B cell (primary cell): Measurements from ENCODE around the gene FLNB. TPM values are rescaled to one million over a fixed set of nuclear protein-coding genes. Genes with fewer than 3 reads are reported as not detected.

Experiments used
- ATAC-seq: fragments of 200-7000 bp; cut with Tn5 transposase; one replicate; pipeline ENCODE4 v1.10.0; 2021; ENCODE audit warnings: low read depth, mild to moderate bottlenecking, moderate number of reproducible peaks, moderate library complexity
- CTCF ChIA-PET: fragments of 350-600 bp; sonication (Branson Sonifier 250); formaldehyde crosslinking; loops from one replicate; lab custom pipeline; 2021; ENCODE audit warnings: antibody characterized with exemption, inconsistent platforms; lab: Charles Lee
- POLR2A ChIA-PET: fragments of 350-600 bp; sonication (Branson Sonifier 250); formaldehyde crosslinking; loops from one replicate; lab custom pipeline; 2021; ENCODE audit warnings: antibody characterized with exemption; lab: Charles Lee
- DNase-seq: peaks from one replicate; pipeline ENCODE4 v3.0.0; 2013
- H2AFZ ChIP-seq: 2 replicates; pipeline ENCODE4 v1.6.1; 2012; ENCODE audit warnings: mild to moderate bottlenecking, low read depth, low read length; ENCODE audit not compliant: insufficient read depth, poor library complexity, severe bottlenecking
- H3K27ac ChIP-seq, 2 donors: 1 replicate in 1 of 2; 2 replicates in 1 of 2; pipeline ENCODE4 v1.5.1; 2012 to 2013; ENCODE audit warnings: low read length in 2 of 2, mild to moderate bottlenecking in 2 of 2, moderate library complexity in 1 of 2
- H3K27me3 ChIP-seq, 4 experiments: fragments of 200-600 bp in 1 of 4; sonication (generic) in 1 of 4; replicated peaks in 1 of 4; 1 replicate in 2 of 4; 2 replicates in 2 of 4; pipeline versions ENCODE4 v1.6.1 to v1.7.0; 2013 to 2016; ENCODE audit warnings: low read length in 3 of 4, mild to moderate bottlenecking in 2 of 4, mixed read lengths in 1 of 4, moderate library complexity in 1 of 4; ENCODE audit not compliant: insufficient read depth in 4 of 4, control insufficient read depth in 3 of 4; ENCODE audit errors: control extremely low read depth in 1 of 4
- H3K36me3 ChIP-seq, 2 experiments: replicated peaks in 1 of 2; 1 replicate in 1 of 2; 2 replicates in 1 of 2; pipeline versions ENCODE4 v1.6.1 to v1.7.1; 2013; ENCODE audit warnings: low read length in 1 of 2; ENCODE audit not compliant: insufficient read depth in 2 of 2, control insufficient read depth in 1 of 2; ENCODE audit errors: control extremely low read depth in 1 of 2, extremely low read depth in 1 of 2
- H3K4me1 ChIP-seq, 2 donors: fragments of 200-600 bp in 1 of 2; sonication (generic) in 1 of 2; 1 replicate in 1 of 2; 2 replicates in 1 of 2; pipeline versions ENCODE4 v1.5.1 to v1.6.1; 2013 to 2017; ENCODE audit warnings: low read length in 2 of 2; ENCODE audit not compliant: control insufficient read depth in 2 of 2, insufficient read depth in 2 of 2
- H3K4me2 ChIP-seq: replicated peaks from 2 replicates; pipeline ENCODE3; 2012; ENCODE audit warnings: mild to moderate bottlenecking, low read depth, low read length; ENCODE audit not compliant: poor library complexity, severe bottlenecking
- H3K4me3 ChIP-seq, 5 experiments: fragments of 200-600 bp in 1 of 5; sonication (generic) in 1 of 5; 1 replicate in 3 of 5; 2 replicates in 2 of 5; pipeline versions ENCODE4 v1.5.1 to v1.7.0; 2011 to 2016; ENCODE audit warnings: low read length in 4 of 5, mild to moderate bottlenecking in 4 of 5, low read depth in 2 of 5, control low read depth in 1 of 5, moderate library complexity in 1 of 5; ENCODE audit not compliant: insufficient read depth in 1 of 5; ENCODE audit errors: control extremely low read depth in 1 of 5, extremely low read depth in 1 of 5
- H3K79me2 ChIP-seq: fragments of 200-600 bp; sonication (generic); one replicate; pipeline ENCODE4 v1.6.0; 2016; ENCODE audit warnings: low read length; ENCODE audit not compliant: control insufficient read depth, insufficient read depth
- H3K9ac ChIP-seq: fragments of 200-600 bp; sonication (generic); 2 replicates; pipeline ENCODE4 v1.6.1; 2017; ENCODE audit warnings: mild to moderate bottlenecking, low read length, moderate library complexity
- H3K9me3 ChIP-seq, 3 donors: one replicate each; pipeline versions ENCODE4 v1.6.1 to v1.7.1; 2013; ENCODE audit warnings: low read length in 2 of 3; ENCODE audit not compliant: control insufficient read depth in 2 of 3, insufficient read depth in 1 of 3; ENCODE audit errors: control extremely low read depth in 1 of 3
- H4K20me1 ChIP-seq: 2 replicates; pipeline ENCODE4 v1.6.0; 2012; ENCODE audit warnings: mild to moderate bottlenecking, low read length; ENCODE audit not compliant: insufficient read depth, control insufficient read depth, poor library complexity, severe bottlenecking
- H3K27ac Mint-ChIP-seq: one replicate; pipeline ENCODE4 v1.8.0; 2021; ENCODE audit warnings: mixed read lengths
- H3K27me3 Mint-ChIP-seq: one replicate; pipeline ENCODE4 v1.8.0; 2021; ENCODE audit warnings: mixed read lengths
- H3K4me1 Mint-ChIP-seq: one replicate; pipeline ENCODE4 v1.8.0; 2021; ENCODE audit warnings: mixed read lengths
- H3K4me3 Mint-ChIP-seq: one replicate; pipeline ENCODE4 v1.8.0; 2021; ENCODE audit warnings: mixed read lengths
- H3K9me3 Mint-ChIP-seq: one replicate; pipeline ENCODE4 v1.8.0; 2022; ENCODE audit warnings: mixed read lengths; ENCODE audit not compliant: insufficient read depth
- EZH2 ChIP-seq: IDR thresholded peaks from 2 replicates; pipeline ENCODE4 v1.6.1; 2012; ENCODE audit warnings: borderline replicate concordance, low read depth, mild to moderate bottlenecking, moderate library complexity, low read length; ENCODE audit not compliant: insufficient read depth, poor library complexity, severe bottlenecking
- WGBS: methylation state at CpG from one replicate; pipeline ENCODE4 v1.1.5; 2013; ENCODE audit warnings: missing lambda C conversion rate; ENCODE audit not compliant: insufficient coverage; 5-methylcytosine and 5-hydroxymethylcytosine counted together
- intact Hi-C: fragments of 100-400 bp; cut with micrococcal nuclease; formaldehyde crosslinking; loops from one replicate; pipeline ENCODE4 v1.10.0; 2022
- polyA plus RNA-seq: library from polyadenylated mRNA; depleted of rRNA; stranded (reverse); fragments of >200 nt; gene quantifications from 2 replicates; pipeline ENCODE4 v1.2.3, GENCODE V29; 2012
- total RNA-seq, 2 donors: library from RNA; stranded (reverse); fragments of 120-200 nt in 1 of 2; gene quantifications; 1 replicate in 1 of 2; 2 replicates in 1 of 2; pipeline versions ENCODE4 v1.2.3 to v1.2.4, GENCODE V29; 2013 to 2022
- TF ChIP-seq, protein P1 (sequence below): fragments of 200-600 bp; IDR thresholded peaks from one replicate; pipeline ENCODE4 v1.8.0; 2022; ENCODE audit warnings: antibody characterized with exemption, mild to moderate bottlenecking

The FLNB gene
- total and polyA plus RNA-seq, 2 donors (not counting 1 experiment from before 2014, with no cell fraction given), result 25.5 to 28.3 TPM

DNA sequence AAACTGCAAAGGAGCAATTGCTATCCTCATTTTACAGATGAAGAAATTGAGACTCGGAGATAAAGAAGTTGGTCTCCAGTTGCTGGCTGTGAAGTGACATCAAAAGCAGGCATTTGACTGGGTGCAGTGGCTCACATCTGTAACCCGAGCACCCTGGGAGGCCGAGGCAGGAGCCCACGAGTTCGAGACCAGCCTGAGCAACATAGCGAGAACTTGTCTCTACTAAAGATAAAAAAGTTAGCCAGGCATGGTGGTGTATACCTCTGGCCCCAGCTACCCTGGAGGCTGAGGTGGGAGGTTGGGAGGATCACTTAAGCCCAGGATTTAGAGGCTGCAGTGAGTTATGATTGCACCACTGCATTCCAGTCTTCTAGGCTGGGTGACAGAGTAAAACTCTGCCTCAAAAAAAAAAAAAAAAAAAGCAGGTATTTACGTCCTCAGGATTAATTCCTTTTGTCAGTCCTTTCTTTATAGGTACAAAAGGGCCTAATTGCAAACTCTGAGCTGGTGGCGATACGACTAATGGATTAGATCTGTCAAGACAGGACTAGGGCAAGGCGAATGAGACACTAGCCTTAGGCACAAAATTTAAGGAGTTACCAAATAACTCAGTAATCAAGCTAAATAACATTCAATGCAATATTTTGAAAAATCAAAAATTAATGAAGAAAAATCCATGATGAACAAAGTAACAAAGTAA is 208.4 kb downstream of the FLNB start:
- H3K4me1 ChIP-seq, result peaks cover 52 to 58% of the 10 kb centered on the region in 2 donors
- peaks cover 49% of the 10 kb centered on the region for H3K4me1 Mint-ChIP-seq
- ATAC-seq (no peak), DNase-seq (no peak)
- whole genome bisulfite sequencing, result 88% methylated on average over 6 of the region's 10 CpGs
- H3K79me2 ChIP-seq, result no peaks in the 10 kb centered on the region
- ChIA-PET CTCF (interaction anchor here (0.7 to 12.6 kb wide), 26 partner anchors 8 to 848 kb away, joined by 3 to 336 read pairs (median 6); partner anchors contain the start of genes ABHD6, FLNB, HTD2 and RPP14), POLR2A (interaction anchor here (0.7 to 3.9 kb wide), 8 partner anchors 13 to 90 kb away, joined by 3 to 23 read pairs (median 7); partner anchors contain the start of genes ABHD6 and HTD2)
- no peak overlapping the region for H2AFZ ChIP-seq
- no peak for TF ChIP-seq EZH2
- TF ChIP-seq, protein P1, sequence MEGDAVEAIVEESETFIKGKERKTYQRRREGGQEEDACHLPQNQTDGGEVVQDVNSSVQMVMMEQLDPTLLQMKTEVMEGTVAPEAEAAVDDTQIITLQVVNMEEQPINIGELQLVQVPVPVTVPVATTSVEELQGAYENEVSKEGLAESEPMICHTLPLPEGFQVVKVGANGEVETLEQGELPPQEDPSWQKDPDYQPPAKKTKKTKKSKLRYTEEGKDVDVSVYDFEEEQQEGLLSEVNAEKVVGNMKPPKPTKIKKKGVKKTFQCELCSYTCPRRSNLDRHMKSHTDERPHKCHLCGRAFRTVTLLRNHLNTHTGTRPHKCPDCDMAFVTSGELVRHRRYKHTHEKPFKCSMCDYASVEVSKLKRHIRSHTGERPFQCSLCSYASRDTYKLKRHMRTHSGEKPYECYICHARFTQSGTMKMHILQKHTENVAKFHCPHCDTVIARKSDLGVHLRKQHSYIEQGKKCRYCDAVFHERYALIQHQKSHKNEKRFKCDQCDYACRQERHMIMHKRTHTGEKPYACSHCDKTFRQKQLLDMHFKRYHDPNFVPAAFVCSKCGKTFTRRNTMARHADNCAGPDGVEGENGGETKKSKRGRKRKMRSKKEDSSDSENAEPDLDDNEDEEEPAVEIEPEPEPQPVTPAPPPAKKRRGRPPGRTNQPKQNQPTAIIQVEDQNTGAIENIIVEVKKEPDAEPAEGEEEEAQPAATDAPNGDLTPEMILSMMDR, result no peak
- H3K27me3 ChIP-seq, result no peaks in the 10 kb centered on the region
- no peak overlapping the region for H3K27ac Mint-ChIP-seq
- H3K4me3 Mint-ChIP-seq, result no peak overlapping the region
- H4K20me1 ChIP-seq, result no peaks in the 10 kb centered on the region
- intact Hi-C loops, result loop anchor here (1.0 to 5.0 kb wide), 5 partner anchors 18 to 208 kb away; partner anchors contain the start of genes FLNB, HTD2 and RPP14
- H3K27ac ChIP-seq, result no peak overlapping the region
- no peaks in the 10 kb centered on the region for H3K36me3 ChIP-seq
- no peaks in the 10 kb centered on the region for H3K9me3 Mint-ChIP-seq
- H3K9me3 ChIP-seq, result no peaks in the 10 kb centered on the region
- H3K4me2 ChIP-seq, result peak overlapping the region; percentile 78
- no peaks in the 10 kb centered on the region for H3K27me3 Mint-ChIP-seq
- peak overlapping the region in 1 of 5 experiments; percentile 61 for H3K4me3 ChIP-seq
- no peak overlapping the region for H3K9ac ChIP-seq
